GM19351 (cell line): ENCODE results near the gene FGF4.

Source experiments
- ATAC-seq: cut with Tn5 transposase; IDR thresholded peaks from one replicate; pipeline ENCODE4 v1.9.1; 2021; ENCODE audit warnings: mild to moderate bottlenecking, moderate library complexity; ENCODE audit not compliant: unreplicated experiment

Gene FGF4

GRCh38 chr11:69775163-69775755, at the start of gene FGF4:
Gene FGF4 (minus strand): TSS chr11:69775341. CDS start chr11:69775084, 257 bp downstream.
- ATAC-seq: no peak

- ATAC-seq: no peak
These were observed 48.6 kb upstream of the FGF4 start for GRCh38 chr11:69823641-69824265.

- ATAC-seq: no peak
These were observed 47.7 kb upstream of the FGF4 start for GRCh38 chr11:69822676-69823494.

GRCh38 chr11:69821511-69822040, 46.4 kb upstream of the FGF4 start:
- no peak for ATAC-seq

- no peak for ATAC-seq
These were observed 45.3 kb upstream of the FGF4 start for GRCh38 chr11:69820441-69820840.

- ATAC-seq: no peak
These were observed 44.5 kb upstream of the FGF4 start for GRCh38 chr11:69819541-69820070.

- no peak for ATAC-seq
These were observed 43.7 kb upstream of the FGF4 start, which contains the start of gene FGF3 for GRCh38 chr11:69818603-69819441. Gene FGF3 (minus strand): TSS chr11:69819416. CDS start chr11:69818933, 483 bp downstream.

GRCh38 chr11:69818231-69818602, 43.1 kb upstream of the FGF4 start:
- no peak for ATAC-seq

GRCh38 chr11:69817265-69818230, 42.4 kb upstream of the FGF4 start:
- ATAC-seq: no peak

GRCh38 chr11:69816671-69817070, 41.5 kb upstream of the FGF4 start:
- no peak for ATAC-seq

GRCh38 chr11:69815973-69816372, 40.8 kb upstream of the FGF4 start:
- no peak for ATAC-seq

GRCh38 chr11:69814902-69815301, 39.8 kb upstream of the FGF4 start:
- ATAC-seq: no peak

GRCh38 chr11:69814411-69814810, 39.3 kb upstream of the FGF4 start:
- ATAC-seq: no peak

GRCh38 chr11:69813839-69814238, 38.7 kb upstream of the FGF4 start:
- ATAC-seq: no peak

- no peak for ATAC-seq
These were observed 37.8 kb upstream of the FGF4 start for GRCh38 chr11:69812946-69813345.

- no peak for ATAC-seq
These were observed 37.1 kb upstream of the FGF4 start for GRCh38 chr11:69812256-69812655.

GRCh38 chr11:69811431-69811830, 36.3 kb upstream of the FGF4 start:
- ATAC-seq: no peak

- ATAC-seq: no peak
These were observed 35.4 kb upstream of the FGF4 start for GRCh38 chr11:69810289-69811118.
